Lower lobe of right lung (tissue), 2 donors: ENCODE measurements around the gene SHTN1. TPM values are rescaled to one million over a fixed set of nuclear protein-coding genes. Genes with fewer than 3 reads are reported as not detected.
A peak's percentile ranks its signal among the peaks of the same experiment; 100 is the strongest.

ENCODE experiments used
- ATAC-seq, 2 donors: fragments of 200-7000 bp; cut with Tn5 transposase; one replicate each; pipeline ENCODE4 v1.9.1; 2020 to 2022; ENCODE audit warnings: mild to moderate bottlenecking in 2 of 2, moderate library complexity in 2 of 2
- DNase-seq: peaks from one replicate; pipeline ENCODE4 v3.0.0-alpha.2; 2020
- H3K27ac ChIP-seq: fragments of 200-600 bp; one replicate; pipeline ENCODE4 v1.8.0; 2022
- H3K27me3 ChIP-seq: fragments of 200-600 bp; one replicate; pipeline ENCODE4 v1.8.0; 2022; ENCODE audit warnings: low read depth
- H3K36me3 ChIP-seq: fragments of 200-600 bp; one replicate; pipeline ENCODE4 v1.8.0; 2022; ENCODE audit warnings: mild to moderate bottlenecking
- H3K4me1 ChIP-seq: fragments of 200-600 bp; one replicate; pipeline ENCODE4 v1.8.0; 2022
- H3K4me3 ChIP-seq: fragments of 200-600 bp; one replicate; pipeline ENCODE4 v1.8.0; 2022; ENCODE audit warnings: mild to moderate bottlenecking
- H3K9me3 ChIP-seq: fragments of 200-600 bp; one replicate; pipeline ENCODE4 v1.8.0; 2022
- CTCF ChIP-seq: fragments of 200-600 bp; IDR thresholded peaks from one replicate; pipeline ENCODE4 v1.8.0; 2022; ENCODE audit warnings: antibody characterized with exemption, mild to moderate bottlenecking
- intact Hi-C: fragments of 100-400 bp; cut with DNase I; formaldehyde crosslinking; loops from one replicate; pipeline ENCODE4 v1.11.0; 2022
- total RNA-seq: library from RNA; stranded (reverse); fragmentation: NEBNext Ultra II Directional; extraction: Animal tissue kit (Norgen Biotek cat#: 25700); gene quantifications from one replicate; pipeline ENCODE4 v1.2.1, GENCODE V29; 2021
- donor health status: DM: no; HTN: yes; CAD: no; lungs with severe emphysema.

SHTN1 gene
- total RNA-seq, 1 donor from 2014 or later = 43.1 TPM

GRCh38 chr10:116849248-116850057 is 155.5 kb downstream of the SHTN1 start, which contains the start of gene ENO4:
TSS of gene ENO4 (plus strand) at chr10:116849499. CDS start at chr10:116849567, 68 bp downstream.
- peak within 1 kb of the TSS; percentile 63 for H3K27ac ChIP-seq
- no peaks in the 10 kb centered on the region for H3K36me3 ChIP-seq
- H3K4me3 ChIP-seq = peak within 1 kb of the TSS; percentile 72
- TF ChIP-seq CTCF = no peak
- peaks cover 19% of the 10 kb centered on the region for H3K27me3 ChIP-seq
- intact Hi-C loops = no loop called here
- ATAC-seq = peak; percentile 95 to 98
- H3K9me3 ChIP-seq = no peaks in the 10 kb centered on the region
- peaks cover 6% of the 10 kb centered on the region for H3K4me1 ChIP-seq
- peak; percentile 88 for DNase-seq

DNA sequence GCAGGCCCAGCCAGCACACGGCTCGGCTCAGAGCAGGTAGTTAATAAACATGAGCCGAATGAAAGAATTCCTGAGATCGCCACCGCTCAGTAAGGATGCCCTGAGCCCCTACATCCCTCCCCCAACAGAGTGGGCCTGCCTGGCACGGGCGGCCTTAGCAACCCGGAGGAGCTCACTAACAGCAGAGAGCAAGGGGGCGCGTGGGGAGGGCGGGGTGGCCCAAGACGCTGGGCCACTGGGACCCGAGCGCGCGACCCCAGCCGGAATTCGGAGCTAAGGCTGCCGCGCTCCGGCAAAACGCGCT is 156.1 kb downstream of the SHTN1 start:
- DNase-seq = no peak
- peak overlapping the region; percentile 72 for H3K4me3 ChIP-seq
- ATAC-seq = peak; percentile 40 to 49
- H3K4me1 ChIP-seq = peaks cover 6% of the 10 kb centered on the region
- no peak for TF ChIP-seq CTCF
- peak overlapping the region; percentile 63 for H3K27ac ChIP-seq
- intact Hi-C loops = no loop called here
- H3K36me3 ChIP-seq = no peaks in the 10 kb centered on the region
- peaks cover 19% of the 10 kb centered on the region for H3K27me3 ChIP-seq
- H3K9me3 ChIP-seq = no peaks in the 10 kb centered on the region

DNA sequence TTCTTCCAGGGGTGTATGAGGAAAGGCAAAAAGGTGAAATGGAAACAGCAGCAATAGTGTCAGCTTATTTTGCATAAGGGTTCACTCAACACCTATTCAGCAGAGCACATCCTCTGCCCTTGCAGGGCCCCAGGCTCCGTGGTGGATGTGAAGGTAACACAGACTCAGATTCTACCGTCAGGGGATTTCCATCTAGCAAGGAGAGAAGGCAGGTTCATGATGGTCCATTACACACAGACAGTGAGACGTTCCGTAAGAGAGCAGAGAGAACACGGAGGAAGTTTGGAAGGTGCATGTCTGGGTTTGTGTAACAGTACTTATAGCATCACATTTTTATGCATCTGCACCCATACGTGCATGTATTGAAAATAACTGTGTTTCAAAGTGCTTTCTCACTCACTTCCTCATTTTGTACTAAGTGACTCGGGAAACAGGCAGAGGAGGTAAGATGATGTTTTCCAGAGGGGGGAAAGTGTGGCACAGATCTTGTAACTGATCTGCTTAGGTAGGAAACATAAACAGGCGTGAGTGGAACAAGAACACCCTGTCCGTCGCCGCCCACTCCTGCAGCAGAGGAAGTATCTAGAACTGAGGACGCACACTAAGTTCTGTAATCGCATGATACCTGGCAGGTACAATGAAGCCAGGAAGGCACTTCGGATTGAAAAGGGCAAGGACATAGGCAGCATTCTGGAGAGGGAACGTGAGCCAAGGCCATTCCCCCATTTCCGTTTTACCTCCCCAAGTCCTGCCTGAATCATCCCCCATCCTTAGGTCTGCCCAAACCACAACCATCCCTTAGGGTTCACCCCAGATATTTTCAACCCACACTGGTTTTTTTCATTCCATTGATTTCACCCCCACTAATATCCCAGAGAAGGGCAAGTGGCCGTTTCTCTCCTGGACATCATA is 156.7 kb downstream of the SHTN1 start:
- no peaks in the 10 kb centered on the region for H3K36me3 ChIP-seq
- H3K27ac ChIP-seq = no peak overlapping the region
- ATAC-seq (no peak), DNase-seq (no peak)
- H3K4me1 ChIP-seq = peaks cover 6% of the 10 kb centered on the region
- intact Hi-C loops = no loop called here
- no peaks in the 10 kb centered on the region for H3K9me3 ChIP-seq
- no peak for TF ChIP-seq CTCF
- peak overlapping the region; percentile 72 for H3K4me3 ChIP-seq
- H3K27me3 ChIP-seq = peaks cover 19% of the 10 kb centered on the region

DNA sequence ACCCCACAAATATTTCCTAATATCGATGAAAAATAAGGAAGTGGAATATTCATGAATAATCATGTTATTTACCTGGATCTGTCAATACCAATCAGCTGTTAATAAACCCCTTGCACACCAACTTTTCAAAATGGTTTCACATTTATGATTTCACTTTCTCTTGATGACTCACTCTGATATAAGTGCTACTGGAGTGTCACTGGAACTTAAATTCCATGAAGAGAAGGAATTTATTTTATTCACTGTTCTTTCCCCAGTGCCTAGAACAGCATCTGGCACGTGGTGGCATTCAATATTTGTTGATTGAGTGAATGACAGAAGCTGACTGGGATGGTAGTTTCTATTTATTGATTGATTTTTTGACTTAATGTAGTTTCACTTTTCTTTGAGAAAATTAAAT is 159.2 kb downstream of the SHTN1 start:
- Histone ChIP-seq H3K27me3 (peaks cover 19% of the 10 kb centered on the region), H3K27ac (no peak overlapping the region), H3K4me3 (no peak overlapping the region), H3K9me3 (no peaks in the 10 kb centered on the region), H3K4me1 (peaks cover 6% of the 10 kb centered on the region), H3K36me3 (no peaks in the 10 kb centered on the region)
- ATAC-seq (no peak), DNase-seq (no peak)
- TF ChIP-seq CTCF = no peak
- intact Hi-C loops = no loop called here

- TF ChIP-seq CTCF = no peak
- DNase-seq (no peak), ATAC-seq (no peak)
- Histone ChIP-seq H3K36me3 (no peaks in the 10 kb centered on the region), H3K27me3 (no peaks in the 10 kb centered on the region), H3K27ac (no peak overlapping the region), H3K9me3 (no peaks in the 10 kb centered on the region), H3K4me3 (no peak overlapping the region), H3K4me1 (no peaks in the 10 kb centered on the region)
- intact Hi-C loops = no loop called here
Observed at GRCh38 chr10:116840389-116841075, 164.5 kb downstream of the SHTN1 start.
